Vagina (tissue), 2 donors: Measurements from ENCODE around the gene MSH5.

Experiments
- CTCF ChIP-seq, 3 experiments: fragments of 450-650 bp in 2 of 3; fragments of 200-600 bp in 1 of 3; sonication (generic) in 1 of 3; IDR thresholded peaks; one replicate each; pipeline ENCODE4 v1.5.1; 2017 to 2019; ENCODE audit warnings: antibody characterized with exemption in 3 of 3, mild to moderate bottlenecking in 2 of 3, moderate library complexity in 2 of 3
- POLR2A ChIP-seq, 2 donors: fragments of 450-650 bp; IDR thresholded peaks; one replicate each; pipeline ENCODE4 v1.6.1; 2017; ENCODE audit warnings: antibody characterized with exemption in 2 of 2, mild to moderate bottlenecking in 2 of 2, moderate library complexity in 2 of 2
- POLR2AphosphoS5 ChIP-seq, 2 donors: sonication (generic); formaldehyde crosslinking; IDR thresholded peaks; one replicate each; pipeline ENCODE4 v1.9.0; 2017; ENCODE audit warnings: antibody characterized with exemption in 2 of 2, mild to moderate bottlenecking in 2 of 2, low read depth in 1 of 2; ENCODE audit not compliant: insufficient read depth in 1 of 2

- no peak for TF ChIP-seq CTCF (IDR thresholded peaks at IDR 0.05)
- TF ChIP-seq POLR2A (IDR thresholded peaks at IDR 0.05): peak in 1 of 2 donors; percentile 57
- peak; percentile 63 to 90 for TF ChIP-seq POLR2AphosphoS5 (IDR thresholded peaks at IDR 0.05; ENCODE audit: insufficient read depth in 1 of 2, low read depth in 1 of 2)
Observed at GRCh38 chr6:31734821-31735406, 4.9 kb upstream of the MSH5 start.
